ENCODE data around the gene GAB3.
"Not testable (repeated sequence)": the region's sequence is repeated elsewhere in the genome, so short reads cannot be mapped to it uniquely, and the experiment has no call there.

GAB3 gene

DNA sequence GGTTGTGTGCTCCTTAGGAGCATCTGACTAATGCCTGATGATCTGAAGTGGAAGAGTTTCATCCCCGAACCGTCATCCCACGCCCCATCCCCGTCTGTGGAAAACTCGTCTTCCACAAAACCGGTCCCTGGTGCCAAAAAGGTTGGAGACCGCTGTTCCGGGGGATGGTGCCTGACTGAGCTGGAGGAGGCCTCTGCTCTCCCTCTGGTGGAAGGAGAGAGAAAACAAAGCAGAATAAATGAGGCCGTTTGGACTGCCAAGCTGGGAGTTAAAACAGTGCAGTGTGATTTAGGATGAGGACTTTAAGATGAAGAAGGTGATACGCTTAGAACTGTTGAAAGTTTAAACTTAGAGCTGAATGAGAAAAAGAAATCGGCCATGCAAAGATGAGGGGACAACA lies 117.2 kb downstream of the GAB3 start:
- DNase-seq (ENCODE audit: low read depth); in situ Hi-C loops (cut with HindIII; ENCODE audit: low sequenced_read_pairs): not testable (repeated sequence)

DNA sequence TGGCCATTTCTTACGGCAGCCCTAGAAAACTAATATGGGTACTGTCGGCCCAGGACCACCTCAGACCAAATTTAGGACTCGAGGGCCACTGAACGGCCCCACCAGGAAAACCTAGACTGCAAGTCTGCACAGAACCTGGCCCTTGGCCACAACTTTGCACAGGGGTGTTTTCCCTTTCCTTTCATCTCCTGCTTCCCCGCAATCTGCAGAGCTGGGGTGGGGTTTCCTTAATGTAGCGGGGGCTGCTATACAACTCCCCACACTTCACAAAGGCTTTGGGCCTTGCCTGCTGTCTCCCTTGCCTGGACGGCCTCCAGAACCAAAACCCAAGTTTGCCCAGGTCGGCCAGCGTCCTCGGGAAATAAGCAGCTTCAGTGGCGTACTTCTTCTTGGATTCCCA lies 119.9 kb downstream of the GAB3 start:
- H3K4me3 ChIP-seq (ENCODE audit: low read depth, low read length); DNase-seq (ENCODE audit: low read depth); in situ Hi-C loops (cut with HindIII; ENCODE audit: low sequenced_read_pairs): not testable (repeated sequence)

More for the DNA sequence above, 117.2 kb downstream of the GAB3 start:
- not testable (repeated sequence) for H3K4me3 ChIP-seq (ENCODE audit: low read depth, low read length)

DNA sequence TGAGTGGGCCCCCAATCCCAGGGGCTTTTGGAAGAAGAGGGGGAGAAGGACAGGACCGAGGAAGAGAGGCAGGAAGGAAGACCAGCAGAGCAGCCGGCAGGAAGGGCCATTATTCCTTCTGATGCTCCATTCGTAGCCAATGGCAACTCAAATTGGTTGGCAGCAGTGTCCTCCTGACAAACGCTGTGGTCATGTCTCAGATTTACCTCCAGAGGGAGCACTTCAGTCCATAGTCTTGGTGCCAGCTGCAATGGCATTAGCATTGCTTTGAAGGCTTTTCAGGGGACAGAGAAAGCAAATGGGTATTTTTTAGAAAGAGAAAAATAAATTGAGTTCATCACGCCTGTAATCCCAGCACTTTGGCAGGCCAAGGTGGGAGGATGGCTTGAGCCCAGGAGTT lies 121.9 kb downstream of the GAB3 start:
- H3K4me3 ChIP-seq (ENCODE audit: low read depth, low read length); DNase-seq (ENCODE audit: low read depth); in situ Hi-C loops (cut with HindIII; ENCODE audit: low sequenced_read_pairs): not testable (repeated sequence)

All from astrocyte of the cerebellum (primary cell).